Lower leg skin (tissue), 4 donors: ENCODE data around the gene TMPRSS13. TPM values are rescaled to one million over a fixed set of nuclear protein-coding genes. Genes with fewer than 3 reads are reported as not detected.

Source experiments
- DNase-seq, 2 donors: peaks; one replicate each; pipeline ENCODE4 v3.0.0-alpha.2; 2019; ENCODE audit warnings: low spot score in 2 of 2
- H3K4me3 ChIP-seq: fragments of 200-600 bp; sonication (generic); 2 replicates; pipeline ENCODE4 v1.5.1; 2017; ENCODE audit warnings: mild to moderate bottlenecking, low read depth; ENCODE audit not compliant: poor library complexity, severe bottlenecking
- CTCF ChIP-seq, 3 donors: fragments of 450-650 bp; IDR thresholded peaks; one replicate each; pipeline ENCODE4 v1.5.1; 2016; ENCODE audit warnings: antibody characterized with exemption in 3 of 3, mild to moderate bottlenecking in 3 of 3, moderate library complexity in 2 of 3
- POLR2A ChIP-seq, 2 donors: fragments of 450-650 bp; IDR thresholded peaks; one replicate each; pipeline ENCODE4 v1.6.1; 2016 to 2017; ENCODE audit warnings: antibody characterized with exemption in 2 of 2, mild to moderate bottlenecking in 1 of 2, moderate library complexity in 1 of 2
- WGBS, 2 donors: methylation state at CpG; one replicate each; pipeline ENCODE4 v1.1.5; 2018; 5-methylcytosine and 5-hydroxymethylcytosine counted together
- intact Hi-C: fragments of 100-400 bp; cut with DNase I; formaldehyde crosslinking; loops from one replicate; pipeline ENCODE4 v1.15.0; 2023; ENCODE audit warnings: low total_unique reads
- total RNA-seq, 4 donors: library from RNA; depleted of rRNA; stranded (reverse); fragments of >200 nt; gene quantifications; one replicate each; pipeline ENCODE4 v1.1.0, GENCODE V29; 2016

TMPRSS13 gene
- total RNA-seq, 4 donors from 2014 or later: 100 to 171 (median 127) TPM

- intact Hi-C loops: no loop called here
- H3K4me3 ChIP-seq: no peak overlapping the region
- TF ChIP-seq POLR2A (IDR thresholded peaks at IDR 0.05): no peak
- no peak for TF ChIP-seq CTCF (IDR thresholded peaks at IDR 0.05)
- 89 to 96% methylated on average over 1 of the region's 1 CpG for WGBS, 2 donors
- DNase-seq: no peak
Measured at GRCh38 chr11:117862753-117863152, 66.4 kb downstream of the TMPRSS13 start.

DNA sequence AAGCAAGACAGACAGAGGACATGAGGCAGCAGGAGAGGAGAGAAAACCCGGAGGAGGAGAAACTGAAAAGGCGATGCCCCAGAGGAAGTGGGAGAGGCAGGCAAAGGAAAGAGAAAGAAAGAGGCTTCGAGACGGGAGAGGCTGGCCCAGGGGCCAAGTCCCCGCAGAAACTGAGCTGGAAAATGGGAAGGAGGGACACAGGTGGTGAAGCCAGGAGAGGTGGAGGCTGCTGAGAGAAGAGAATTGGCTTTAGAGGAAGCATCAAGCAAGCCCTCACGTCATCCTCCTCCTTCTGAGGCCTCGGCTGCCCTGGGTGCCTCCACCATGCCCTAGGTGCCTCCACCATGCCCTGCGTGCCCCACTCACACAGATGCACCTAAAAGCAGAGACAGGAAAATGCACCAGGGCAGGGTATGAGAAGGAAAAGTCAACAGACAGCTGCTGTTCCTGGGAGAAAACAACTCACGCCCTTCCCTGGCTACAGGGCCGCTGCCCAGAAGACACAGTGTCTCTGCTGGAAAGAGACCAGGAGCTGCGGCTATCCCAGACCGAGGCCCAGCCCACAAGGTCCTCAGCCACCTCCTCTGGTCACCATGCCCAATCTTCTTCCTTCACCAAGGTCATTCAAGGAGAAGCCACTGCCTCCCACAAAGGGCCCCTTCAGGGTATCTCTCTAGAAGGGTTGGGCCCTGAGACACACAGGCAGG, 67.0 kb downstream of the TMPRSS13 start:
- WGBS, 2 donors: 72 to 76% methylated on average over 12 of the region's 12 CpGs
- TF ChIP-seq CTCF (IDR thresholded peaks at IDR 0.05) (no peak), POLR2A (IDR thresholded peaks at IDR 0.05) (no peak)
- no peak overlapping the region for H3K4me3 ChIP-seq
- DNase-seq: peak in 1 of 2 donors; percentile 64
- intact Hi-C loops: no loop called here

DNA sequence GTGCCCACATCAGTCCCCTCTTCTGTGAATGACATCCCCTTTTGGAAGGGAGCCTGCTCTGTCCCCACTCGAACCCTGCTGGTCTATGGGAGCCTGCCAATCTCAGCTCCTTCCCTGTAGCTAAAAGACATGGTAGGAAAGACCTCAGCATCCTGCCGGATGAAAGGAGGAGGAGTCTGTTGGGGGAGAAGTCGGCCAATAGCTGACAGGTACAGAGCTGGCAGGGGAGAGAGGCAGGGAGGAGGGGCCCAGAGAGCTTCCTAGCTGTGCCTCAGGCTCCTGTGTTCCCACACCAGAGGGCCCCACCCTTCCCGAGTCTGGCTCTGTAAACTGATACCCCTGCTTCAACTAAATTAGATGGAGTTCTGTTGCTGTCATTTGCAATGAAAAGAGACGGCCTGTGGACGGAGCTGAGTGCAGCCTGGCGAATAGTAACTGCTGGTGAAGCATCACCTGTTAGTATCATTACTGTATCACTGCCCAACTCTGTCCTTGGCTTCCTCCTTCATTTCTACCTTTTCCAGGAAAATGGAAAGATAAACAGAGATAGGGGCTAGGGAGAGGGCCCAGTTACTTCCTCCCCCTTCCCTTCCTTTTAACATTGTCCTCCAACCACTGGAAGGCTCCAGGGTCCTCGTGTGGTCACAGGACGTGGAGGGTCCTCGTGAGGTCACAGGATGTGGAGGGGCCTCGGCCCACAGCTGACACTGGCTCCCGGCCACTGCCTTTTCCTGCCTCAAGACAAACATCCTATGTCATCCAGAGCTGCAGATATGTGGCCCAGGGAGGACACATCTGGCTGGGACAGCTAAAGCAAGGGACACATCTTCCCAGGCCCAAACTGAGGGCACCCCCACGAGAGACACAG, 67.8 kb downstream of the TMPRSS13 start:
- WGBS, 2 donors: 47 to 59% methylated on average over 13 of the region's 13 CpGs
- no peak overlapping the region for H3K4me3 ChIP-seq
- DNase-seq: peak in 1 of 2 donors; percentile 84
- no peak for TF ChIP-seq POLR2A (IDR thresholded peaks at IDR 0.05)
- no peak for TF ChIP-seq CTCF (IDR thresholded peaks at IDR 0.05)
- intact Hi-C loops: no loop called here

DNA sequence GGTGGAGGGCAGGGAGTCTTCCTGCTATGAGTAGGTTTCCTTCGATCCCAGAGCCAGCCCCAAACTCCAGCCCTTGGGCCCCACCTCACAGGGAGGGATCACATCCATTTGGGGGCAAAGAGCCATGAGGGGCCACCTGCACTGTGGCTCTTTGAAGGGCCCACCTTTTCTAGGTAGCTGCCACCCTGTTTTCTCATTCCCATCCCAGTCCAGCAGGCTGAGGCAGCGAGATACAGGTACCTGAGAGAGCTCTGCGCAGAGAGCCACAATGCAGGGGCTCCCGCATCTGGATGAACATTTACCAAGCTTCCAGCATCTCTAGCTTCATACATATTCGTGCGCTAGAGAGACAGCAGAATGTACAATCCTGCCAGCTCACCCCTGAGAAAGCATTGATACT, 69.1 kb downstream of the TMPRSS13 start:
- intact Hi-C loops: no loop called here
- H3K4me3 ChIP-seq: no peak overlapping the region
- WGBS, 2 donors: 81 to 89% methylated on average over 6 of the region's 6 CpGs
- TF ChIP-seq POLR2A (IDR thresholded peaks at IDR 0.05) (no peak), CTCF (IDR thresholded peaks at IDR 0.05) (no peak)
- peak in 1 of 2 donors; percentile 70 for DNase-seq

DNA sequence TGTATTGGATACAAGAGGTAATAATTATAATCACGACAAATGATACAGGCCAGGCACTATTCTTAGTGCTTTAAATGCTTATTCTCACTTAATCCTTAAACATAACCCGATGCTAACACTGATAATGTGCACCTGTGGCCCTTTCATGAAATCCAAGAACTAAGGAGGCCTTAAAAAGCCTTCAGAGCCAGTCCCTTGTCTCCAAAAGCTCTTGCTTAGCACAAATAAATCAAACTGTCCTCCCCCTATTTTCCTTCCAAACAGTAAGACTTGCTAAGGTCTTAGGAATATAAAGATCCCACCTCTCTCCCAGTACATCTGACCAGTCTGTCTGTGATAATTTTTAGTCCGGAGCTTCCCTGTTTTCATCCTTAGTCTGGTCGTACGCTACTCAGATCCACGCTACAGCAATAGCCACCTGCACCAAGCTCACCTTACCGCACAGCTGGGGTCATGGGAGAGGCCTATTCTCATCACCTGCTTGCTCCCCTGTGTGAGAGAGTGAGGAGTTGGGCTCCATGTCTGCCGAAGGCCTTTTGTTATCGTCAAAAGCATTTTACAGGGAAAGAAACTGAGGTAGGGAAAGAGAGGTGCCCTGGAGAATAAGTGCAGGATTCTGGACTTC, 69.6 kb downstream of the TMPRSS13 start:
- intact Hi-C loops: no loop called here
- DNase-seq: no peak
- no peak overlapping the region for H3K4me3 ChIP-seq
- WGBS, 2 donors: 83 to 84% methylated on average over 9 of the region's 9 CpGs
- TF ChIP-seq CTCF (IDR thresholded peaks at IDR 0.05) (no peak), POLR2A (IDR thresholded peaks at IDR 0.05) (no peak)
